Sigmoid colon (tissue), 4 donors: ENCODE measurements around the gene ADARB2.

ENCODE experiments used
- CTCF ChIP-seq, 4 experiments: fragments of 450-650 bp in 3 of 4; fragments of 200-600 bp in 1 of 4; IDR thresholded peaks; one replicate each; pipeline ENCODE4 v1.5.1; 2016 to 2019; ENCODE audit warnings: antibody characterized with exemption in 4 of 4, mild to moderate bottlenecking in 3 of 4, moderate library complexity in 2 of 4
- POLR2A ChIP-seq, 2 donors: fragments of 450-650 bp; IDR thresholded peaks; one replicate each; pipeline ENCODE4 v1.6.1; 2016; ENCODE audit warnings: antibody characterized with exemption in 2 of 2, mild to moderate bottlenecking in 2 of 2, moderate library complexity in 2 of 2
- POLR2AphosphoS5 ChIP-seq, 4 donors: sonication (generic); formaldehyde crosslinking; IDR thresholded peaks; one replicate each; pipeline ENCODE4 v1.6.1; 2017; ENCODE audit warnings: antibody characterized with exemption in 4 of 4

DNA sequence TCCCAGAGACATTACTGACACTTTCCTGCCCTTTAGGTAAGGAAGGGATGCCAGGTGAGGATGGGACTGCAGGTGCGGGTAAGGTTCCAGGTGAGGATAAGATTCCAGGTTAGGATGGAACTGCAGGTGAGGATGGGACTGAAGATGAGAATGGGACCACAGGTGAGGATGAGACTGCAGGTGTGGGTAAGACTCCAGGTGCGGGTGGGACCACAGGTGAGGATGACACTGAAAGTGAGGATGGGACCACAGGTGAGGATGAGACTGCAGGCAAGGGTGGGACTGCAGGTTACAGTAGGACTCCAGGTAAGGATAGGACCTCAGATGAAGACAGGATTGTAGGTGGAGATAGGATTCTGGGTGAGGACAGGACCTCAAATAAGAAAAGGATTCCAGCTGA, 358.9 kb downstream of the ADARB2 start:
- TF ChIP-seq CTCF (IDR thresholded peaks at IDR 0.05) (no peak), POLR2A (IDR thresholded peaks at IDR 0.05) (no peak), POLR2AphosphoS5 (IDR thresholded peaks at IDR 0.05) (no peak)
